Activated naive CD8-positive, alpha-beta T cell treated with anti-CD3 and anti-CD28 coated beads, Interleukin-2, amount 10 ng/mL, durations not matched to agents 7 days and 5 days (primary cell): ENCODE results near the gene CTNNBL1. TPM values are rescaled to one million over a fixed set of nuclear protein-coding genes. Genes with fewer than 3 reads are reported as not detected.
"Not testable (repeated sequence)": the region's sequence is repeated elsewhere in the genome, so short reads cannot be mapped to it uniquely, and the experiment has no call there.

Experiments
- ATAC-seq: fragments of 150-1000 bp; cut with Tn5 transposase; one replicate; pipeline ENCODE4 v1.10.0; 2021; ENCODE audit warnings: low read depth, moderate library complexity
- POLR2A ChIA-PET: fragments of 350-600 bp; sonication (Branson Sonifier 250); formaldehyde crosslinking; loops from one replicate; lab custom pipeline; 2021; ENCODE audit warnings: antibody characterized with exemption; lab: Charles Lee
- DNase-seq: peaks from one replicate; pipeline ENCODE4 v3.0.0; 2021
- H3K27ac Mint-ChIP-seq: one replicate; pipeline ENCODE4 v1.8.0; 2022; ENCODE audit warnings: mild to moderate bottlenecking, mixed read lengths
- H3K27me3 Mint-ChIP-seq: one replicate; pipeline ENCODE4 v1.8.0; 2022; ENCODE audit warnings: mild to moderate bottlenecking, moderate library complexity, mixed read lengths
- H3K36me3 Mint-ChIP-seq: one replicate; pipeline ENCODE4 v1.8.0; 2021; ENCODE audit warnings: mild to moderate bottlenecking, mixed read lengths
- H3K4me1 Mint-ChIP-seq: one replicate; pipeline ENCODE4 v1.8.0; 2021; ENCODE audit warnings: mixed read lengths
- H3K4me3 Mint-ChIP-seq: one replicate; pipeline ENCODE4 v1.8.0; 2022; ENCODE audit warnings: mild to moderate bottlenecking, moderate library complexity, mixed read lengths
- H3K9me3 Mint-ChIP-seq: one replicate; pipeline ENCODE4 v1.8.0; 2021; ENCODE audit warnings: mixed read lengths
- total RNA-seq, 2 experiments: library from RNA; stranded (reverse); gene quantifications; one replicate each; pipeline ENCODE4 v1.2.3, GENCODE V29; 2021

CTNNBL1 gene, protein sequence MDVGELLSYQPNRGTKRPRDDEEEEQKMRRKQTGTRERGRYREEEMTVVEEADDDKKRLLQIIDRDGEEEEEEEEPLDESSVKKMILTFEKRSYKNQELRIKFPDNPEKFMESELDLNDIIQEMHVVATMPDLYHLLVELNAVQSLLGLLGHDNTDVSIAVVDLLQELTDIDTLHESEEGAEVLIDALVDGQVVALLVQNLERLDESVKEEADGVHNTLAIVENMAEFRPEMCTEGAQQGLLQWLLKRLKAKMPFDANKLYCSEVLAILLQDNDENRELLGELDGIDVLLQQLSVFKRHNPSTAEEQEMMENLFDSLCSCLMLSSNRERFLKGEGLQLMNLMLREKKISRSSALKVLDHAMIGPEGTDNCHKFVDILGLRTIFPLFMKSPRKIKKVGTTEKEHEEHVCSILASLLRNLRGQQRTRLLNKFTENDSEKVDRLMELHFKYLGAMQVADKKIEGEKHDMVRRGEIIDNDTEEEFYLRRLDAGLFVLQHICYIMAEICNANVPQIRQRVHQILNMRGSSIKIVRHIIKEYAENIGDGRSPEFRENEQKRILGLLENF
- 10 to 100 TPM; 62.3 to 66.7 TPM for total RNA-seq

DNA sequence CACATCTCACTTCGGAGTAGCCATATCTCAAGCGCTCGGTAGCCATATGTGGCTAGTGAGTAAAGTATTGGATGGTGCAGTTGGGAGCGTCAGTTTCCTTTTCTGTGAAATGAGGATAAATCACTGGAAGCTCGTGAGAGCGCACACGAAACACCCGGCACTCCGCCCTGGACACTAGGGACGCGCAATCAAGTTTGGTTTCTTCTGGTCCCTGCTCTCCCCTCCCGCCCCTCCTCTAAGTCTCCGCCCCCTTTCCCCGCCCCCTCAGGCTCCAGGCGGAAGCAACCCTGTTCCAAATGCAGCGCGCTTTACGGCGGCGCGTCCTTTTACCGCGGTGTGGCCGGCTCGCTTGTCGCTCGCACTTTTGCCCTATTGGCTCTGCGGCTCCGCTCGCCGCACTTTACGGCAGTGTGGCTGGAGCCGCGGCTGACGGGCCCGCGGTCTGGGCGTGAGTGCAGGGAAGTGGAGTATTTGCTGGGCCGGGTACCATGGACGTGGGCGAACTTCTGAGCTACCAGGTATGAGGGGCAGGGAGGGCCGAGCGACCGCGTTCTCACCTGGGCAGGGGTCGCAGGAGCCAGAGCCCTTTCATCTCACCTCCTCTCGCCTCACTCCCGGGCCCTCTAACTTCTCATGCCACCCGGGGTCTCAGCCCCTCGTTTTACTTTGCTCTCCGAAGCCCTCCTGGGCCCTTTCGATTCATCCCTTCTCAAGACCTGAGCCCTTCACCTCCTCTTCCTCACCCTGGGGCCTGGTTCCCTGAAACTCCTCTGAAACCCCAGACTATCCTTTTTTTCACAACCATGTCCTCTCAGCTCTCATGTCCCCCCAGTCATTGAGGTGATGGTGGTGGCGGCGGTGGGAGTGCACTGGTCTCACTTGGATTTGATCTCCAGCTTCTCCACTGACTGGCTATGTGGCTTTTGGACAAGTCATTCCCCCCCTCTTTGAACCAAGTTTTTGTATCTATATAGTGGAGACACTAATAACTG, at the start of gene CTNNBL1:
TSS of gene CTNNBL1 (plus strand) at position 396 of the 992 bp plus-strand sequence. CDS start at position 489, 93 bp downstream.
- DNase-seq (peak; percentile 95), ATAC-seq (peak; percentile 92)
- POLR2A ChIA-PET, result interaction anchor here (0.8 to 1.8 kb wide), 2 partner anchors 51 to 221 kb away, joined by 3 to 8 read pairs; no protein-coding TSS in a partner anchor
- H3K9me3 Mint-ChIP-seq, result no peaks in the 10 kb centered on the region
- peak within 1 kb of the TSS; percentile 97 for H3K27ac Mint-ChIP-seq
- H3K27me3 Mint-ChIP-seq, result peaks cover 21% of the 10 kb centered on the region
- peaks cover 7% of the 10 kb centered on the region for H3K36me3 Mint-ChIP-seq
- peaks cover 18% of the 10 kb centered on the region for H3K4me1 Mint-ChIP-seq
- H3K4me3 Mint-ChIP-seq, result peak within 1 kb of the TSS; percentile 98

DNA sequence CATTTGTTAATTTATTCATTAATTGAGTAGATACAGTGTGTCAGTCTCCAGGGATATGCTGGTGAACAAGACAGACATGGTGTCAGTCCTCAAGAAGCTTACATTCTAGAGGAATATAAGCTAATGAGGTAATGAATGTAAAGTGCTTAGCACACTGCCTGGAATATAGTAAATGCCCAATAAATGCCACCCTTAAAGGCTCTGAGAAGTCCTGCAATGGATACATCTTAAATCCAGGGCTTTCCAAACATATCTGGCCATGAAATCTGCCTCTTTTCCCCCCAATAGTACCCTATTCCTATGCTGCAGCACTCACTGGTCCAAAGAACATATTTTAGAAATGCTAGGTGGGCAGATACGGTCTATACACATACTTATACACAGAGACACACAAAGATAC, 49.2 kb upstream of the CTNNBL1 start:
- DNase-seq, result no peak
- H3K9me3 Mint-ChIP-seq, result no peaks in the 10 kb centered on the region
- ATAC-seq, result no peak
- H3K4me1 Mint-ChIP-seq, result no peaks in the 10 kb centered on the region
- H3K36me3 Mint-ChIP-seq, result no peaks in the 10 kb centered on the region
- H3K4me3 Mint-ChIP-seq, result no peak overlapping the region
- no peak overlapping the region for H3K27ac Mint-ChIP-seq
- POLR2A ChIA-PET, result no interaction called here
- H3K27me3 Mint-ChIP-seq, result peaks cover 42% of the 10 kb centered on the region

DNA sequence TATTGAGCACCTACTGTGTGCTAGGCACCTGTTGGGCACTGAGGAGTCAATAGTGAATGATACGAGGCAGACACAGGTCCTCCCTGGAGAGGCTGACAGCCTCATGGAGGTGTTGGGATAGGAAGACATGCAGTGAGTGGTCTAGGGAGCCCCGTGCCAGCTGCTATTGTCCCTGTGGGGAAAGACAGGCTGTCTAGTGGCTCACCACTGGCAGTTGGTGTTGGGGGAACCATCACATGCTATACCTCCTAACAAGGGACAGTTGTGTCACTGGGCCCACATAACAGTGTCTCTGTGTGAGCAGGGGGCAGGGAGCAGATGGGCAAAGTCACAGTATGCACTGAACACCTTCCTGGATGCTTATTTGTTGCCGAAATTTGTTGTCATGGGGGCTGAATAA, 45.9 kb upstream of the CTNNBL1 start:
- no peaks in the 10 kb centered on the region for H3K36me3 Mint-ChIP-seq
- H3K27me3 Mint-ChIP-seq, result peaks cover 21% of the 10 kb centered on the region
- POLR2A ChIA-PET, result no interaction called here
- DNase-seq (no peak), ATAC-seq (no peak)
- no peaks in the 10 kb centered on the region for H3K4me1 Mint-ChIP-seq
- H3K4me3 Mint-ChIP-seq, result no peak overlapping the region
- no peak overlapping the region for H3K27ac Mint-ChIP-seq
- no peaks in the 10 kb centered on the region for H3K9me3 Mint-ChIP-seq

DNA sequence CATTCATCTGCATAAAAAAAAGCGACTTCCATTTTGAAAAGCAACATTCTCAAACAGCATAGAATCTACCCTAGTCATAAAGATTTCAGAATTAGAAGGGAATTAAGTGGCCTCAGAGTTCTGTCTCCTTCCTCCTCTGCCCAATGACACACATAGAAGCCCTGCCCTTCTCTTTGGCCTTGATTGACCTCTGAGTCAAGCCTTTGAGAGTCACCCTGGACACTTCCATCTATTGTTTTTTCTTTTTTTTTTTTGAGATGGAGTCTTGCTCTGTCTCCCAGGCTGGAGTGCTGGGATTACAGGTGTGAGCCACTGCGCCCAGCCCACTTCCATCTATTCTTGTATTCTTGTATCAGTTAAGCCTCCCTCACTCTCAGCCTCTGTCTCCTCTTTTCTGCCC, 44.8 kb upstream of the CTNNBL1 start:
- no peaks in the 10 kb centered on the region for H3K36me3 Mint-ChIP-seq
- no peak overlapping the region for H3K4me3 Mint-ChIP-seq
- no peak for ATAC-seq
- DNase-seq, result no peak
- H3K4me1 Mint-ChIP-seq, result no peaks in the 10 kb centered on the region
- peaks cover 22% of the 10 kb centered on the region for H3K27me3 Mint-ChIP-seq
- H3K27ac Mint-ChIP-seq, result no peak overlapping the region
- POLR2A ChIA-PET, result no interaction called here
- no peaks in the 10 kb centered on the region for H3K9me3 Mint-ChIP-seq

DNA sequence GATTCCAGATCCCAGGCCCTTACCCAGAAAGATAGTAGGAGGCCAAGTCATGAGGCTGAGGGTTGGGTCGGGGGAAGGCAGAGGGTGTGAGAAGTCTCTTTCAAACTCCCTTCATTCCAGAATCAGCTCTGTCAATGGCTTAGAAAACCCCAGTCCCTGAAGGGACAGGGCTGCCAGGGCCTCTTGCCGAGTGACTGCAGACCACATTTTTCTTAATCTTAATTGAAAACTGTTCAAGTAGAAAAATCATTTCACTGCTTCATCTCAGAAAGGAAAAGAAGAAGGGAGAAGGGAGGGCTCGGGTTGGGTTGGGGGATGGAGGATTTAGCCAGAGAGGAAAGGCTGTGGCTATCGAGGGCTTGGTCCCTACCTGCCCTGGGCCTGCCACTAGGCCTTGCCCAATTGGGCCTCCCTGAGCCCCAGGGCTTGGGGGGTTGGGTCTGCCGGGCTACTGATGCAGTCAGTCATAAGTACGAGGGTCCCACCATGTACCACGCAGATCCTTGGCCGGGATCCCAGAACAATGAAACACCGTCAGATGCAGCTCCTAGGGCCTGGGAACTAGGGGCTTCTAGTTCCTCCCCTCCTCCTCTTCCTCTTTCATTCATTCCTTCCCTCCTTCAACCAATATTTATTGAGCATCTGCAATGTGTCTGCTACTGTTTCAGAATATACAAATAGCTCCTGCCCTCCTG, 44.0 kb upstream of the CTNNBL1 start:
- H3K36me3 Mint-ChIP-seq, result no peaks in the 10 kb centered on the region
- POLR2A ChIA-PET, result no interaction called here
- H3K27ac Mint-ChIP-seq, result no peak overlapping the region
- H3K27me3 Mint-ChIP-seq, result peaks cover 19% of the 10 kb centered on the region
- no peaks in the 10 kb centered on the region for H3K4me1 Mint-ChIP-seq
- no peak overlapping the region for H3K4me3 Mint-ChIP-seq
- ATAC-seq (no peak), DNase-seq (no peak)
- no peaks in the 10 kb centered on the region for H3K9me3 Mint-ChIP-seq

DNA sequence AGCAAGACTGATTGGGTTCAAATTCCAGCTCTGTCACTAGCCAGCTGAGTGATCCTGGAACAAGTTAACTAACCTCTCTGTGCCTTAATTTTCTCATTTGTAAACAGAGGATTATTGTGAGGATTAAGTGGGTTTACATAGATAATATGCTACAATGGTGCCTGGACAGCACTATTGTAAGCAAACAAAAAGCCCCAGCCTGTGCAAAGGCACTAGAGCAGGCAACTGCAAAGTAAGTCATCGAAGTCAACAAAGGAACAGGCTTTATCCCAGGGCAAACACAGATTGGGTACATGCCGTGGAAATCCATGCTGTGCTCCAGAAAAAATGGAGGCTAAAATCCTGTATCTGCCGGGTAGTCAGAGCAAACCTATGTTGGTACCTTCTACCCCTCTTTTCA, 43.2 kb upstream of the CTNNBL1 start:
- H3K4me1 Mint-ChIP-seq, result no peaks in the 10 kb centered on the region

DNA sequence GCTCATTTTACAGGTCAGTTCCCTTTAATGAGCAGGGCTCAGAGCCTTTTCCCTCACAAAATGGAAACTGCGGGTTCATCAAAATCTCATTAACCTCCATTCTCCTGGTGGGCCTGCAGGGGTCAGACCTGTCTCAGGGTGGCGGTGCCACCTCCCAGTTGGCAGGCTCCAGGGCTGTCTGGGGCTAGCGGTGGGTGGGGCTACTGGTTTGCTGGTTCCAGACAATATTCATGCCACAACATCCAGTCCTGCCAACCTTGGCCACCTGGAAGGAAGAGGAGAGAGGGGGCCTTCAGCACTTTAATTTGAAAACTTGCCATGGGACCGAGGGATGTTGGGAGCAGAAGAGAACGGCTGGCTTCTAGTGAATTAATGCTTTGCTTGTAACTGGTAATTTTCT, 41.9 kb upstream of the CTNNBL1 start:
- H3K4me1 Mint-ChIP-seq, result no peaks in the 10 kb centered on the region
- POLR2A ChIA-PET, result no interaction called here

More for the DNA sequence above, 43.2 kb upstream of the CTNNBL1 start:
- POLR2A ChIA-PET, result no interaction called here
- H3K4me3 Mint-ChIP-seq, result no peak overlapping the region
- peaks cover 24% of the 10 kb centered on the region for H3K27me3 Mint-ChIP-seq
- ATAC-seq (no peak), DNase-seq (no peak)
- no peaks in the 10 kb centered on the region for H3K9me3 Mint-ChIP-seq
- H3K36me3 Mint-ChIP-seq, result no peaks in the 10 kb centered on the region
- H3K27ac Mint-ChIP-seq, result no peak overlapping the region

DNA sequence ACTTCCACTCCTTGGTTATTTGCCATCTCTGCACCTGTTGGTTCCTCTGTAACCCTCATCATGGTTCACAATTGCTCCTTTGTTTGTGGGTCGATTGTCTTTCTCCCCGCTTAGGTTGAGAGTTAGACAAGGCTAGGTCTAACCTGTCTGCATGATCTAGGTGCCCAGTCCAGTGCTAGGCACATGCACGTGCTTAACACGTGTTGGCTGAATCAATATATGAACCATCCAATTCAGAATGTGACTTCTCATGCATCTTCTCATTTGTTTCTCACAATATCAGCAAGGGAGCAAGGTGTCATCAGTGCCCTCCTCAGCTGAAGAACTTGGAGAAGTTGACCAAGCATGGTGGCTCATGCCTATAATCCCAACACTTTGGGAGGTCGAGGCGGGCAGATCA, 36.9 kb upstream of the CTNNBL1 start:
- no peak overlapping the region for H3K27ac Mint-ChIP-seq
- H3K4me3 Mint-ChIP-seq, result no peak overlapping the region
- no peak for DNase-seq

More for the DNA sequence above, 41.9 kb upstream of the CTNNBL1 start:
- peaks cover 27% of the 10 kb centered on the region for H3K27me3 Mint-ChIP-seq
- H3K9me3 Mint-ChIP-seq, result no peaks in the 10 kb centered on the region
- no peak overlapping the region for H3K4me3 Mint-ChIP-seq
- H3K36me3 Mint-ChIP-seq, result no peaks in the 10 kb centered on the region
- ATAC-seq (peak; percentile 52), DNase-seq (no peak)
- H3K27ac Mint-ChIP-seq, result no peak overlapping the region

DNA sequence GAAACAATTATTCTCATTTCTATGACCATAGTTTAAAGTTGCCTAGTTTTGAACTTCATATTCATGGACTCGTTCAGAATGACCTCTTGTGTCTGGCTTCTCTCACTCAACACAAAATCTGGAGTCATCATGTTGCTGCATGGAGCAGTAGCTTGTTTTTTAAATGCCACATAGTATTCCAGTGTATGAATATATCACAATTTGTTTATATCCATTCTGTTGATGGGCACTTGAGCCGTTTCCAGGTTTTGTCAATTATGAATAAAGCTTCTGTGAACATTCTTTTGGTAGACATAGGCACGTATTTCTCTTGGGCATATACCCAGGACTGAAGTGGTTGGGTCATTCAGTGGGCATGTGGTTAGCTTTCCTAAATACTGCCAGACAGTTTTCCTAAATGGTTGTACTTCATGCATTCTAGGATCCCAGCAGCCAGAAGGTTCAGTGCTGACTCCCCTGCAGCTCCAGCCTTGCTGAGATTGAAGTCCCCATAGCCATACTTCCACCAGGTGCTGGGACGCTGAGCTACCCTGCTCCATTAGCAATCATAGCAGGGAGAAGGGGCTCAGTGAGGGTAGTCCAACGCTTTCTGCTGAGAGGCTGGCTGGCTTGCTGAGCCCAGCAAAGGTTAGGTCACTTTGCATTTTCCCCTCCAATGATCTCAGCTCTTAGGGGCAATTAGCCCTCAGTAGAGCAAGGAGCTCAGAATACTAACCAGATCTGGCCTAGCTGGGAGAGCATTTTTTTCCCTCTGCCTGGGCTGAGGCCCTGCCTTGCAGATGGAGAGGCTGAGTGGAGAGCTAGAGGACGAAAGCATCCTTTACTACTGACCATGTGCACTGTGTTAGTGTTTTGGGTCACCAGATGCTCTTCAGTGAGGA, 35.7 kb upstream of the CTNNBL1 start:
- POLR2A ChIA-PET, result interaction anchor here (0.5 kb wide), 1 partner anchor 389 kb away, joined by 4 read pairs; no protein-coding TSS in a partner anchor
- no peak for DNase-seq
- no peaks in the 10 kb centered on the region for H3K4me1 Mint-ChIP-seq
- no peak overlapping the region for H3K27ac Mint-ChIP-seq
- H3K9me3 Mint-ChIP-seq, result no peaks in the 10 kb centered on the region
- no peaks in the 10 kb centered on the region for H3K36me3 Mint-ChIP-seq
- H3K4me3 Mint-ChIP-seq, result no peak overlapping the region
- peaks cover 13% of the 10 kb centered on the region for H3K27me3 Mint-ChIP-seq
- ATAC-seq, result no peak

More for the DNA sequence above, 36.9 kb upstream of the CTNNBL1 start:
- Mint-ChIP-seq H3K4me1 (no peaks in the 10 kb centered on the region), H3K27me3 (peaks cover 16% of the 10 kb centered on the region), H3K9me3 (no peaks in the 10 kb centered on the region), H3K36me3 (no peaks in the 10 kb centered on the region)
- ATAC-seq, result no peak
- POLR2A ChIA-PET, result no interaction called here

DNA sequence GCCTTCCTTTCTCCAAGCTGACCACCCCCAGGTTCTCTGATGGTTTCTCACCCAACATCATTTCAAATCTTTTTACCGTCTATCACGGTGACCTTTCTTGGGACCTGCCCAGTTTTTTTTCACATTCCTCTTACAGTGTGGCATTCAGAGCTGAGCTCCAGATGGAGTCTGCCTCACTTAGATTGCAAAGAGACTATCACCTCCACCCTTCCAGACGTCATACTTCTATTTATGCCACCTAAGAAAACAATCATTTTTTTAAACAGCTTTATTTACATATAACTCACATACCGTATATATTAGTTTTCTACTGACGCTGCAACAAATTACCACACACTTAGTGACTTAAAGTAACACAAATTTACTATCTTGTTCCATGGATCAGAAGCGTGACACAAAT, 32.3 kb upstream of the CTNNBL1 start:
- POLR2A ChIA-PET, result no interaction called here
- Mint-ChIP-seq H3K9me3 (peaks cover 4% of the 10 kb centered on the region), H3K36me3 (peaks cover 2% of the 10 kb centered on the region), H3K4me1 (no peaks in the 10 kb centered on the region), H3K27ac (no peak overlapping the region), H3K27me3 (peaks cover 3% of the 10 kb centered on the region), H3K4me3 (no peak overlapping the region)
- DNase-seq (no peak), ATAC-seq (no peak)

DNA sequence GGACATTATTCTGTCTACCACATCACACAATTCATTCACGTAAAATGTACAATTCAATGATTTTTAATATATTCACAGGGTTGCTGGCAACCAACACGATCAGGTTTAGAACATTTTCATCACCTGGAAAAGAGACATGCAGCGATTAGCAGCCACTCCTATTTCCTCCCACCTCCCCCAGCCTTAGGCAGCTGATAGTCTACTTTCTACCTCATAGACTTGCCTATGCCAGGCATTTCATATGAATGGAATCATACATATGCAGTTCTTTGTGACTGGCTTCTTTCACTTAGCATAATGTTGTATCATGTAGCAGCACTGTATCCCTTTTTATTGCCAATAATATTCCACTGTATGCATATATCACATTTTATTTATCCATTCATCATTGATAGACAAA, 31.5 kb upstream of the CTNNBL1 start:
- H3K4me1 Mint-ChIP-seq, result no peaks in the 10 kb centered on the region
- peaks cover 3% of the 10 kb centered on the region for H3K27me3 Mint-ChIP-seq
- H3K4me3 Mint-ChIP-seq, result no peak overlapping the region
- peaks cover 2% of the 10 kb centered on the region for H3K36me3 Mint-ChIP-seq
- ATAC-seq (no peak), DNase-seq (no peak)
- no peak overlapping the region for H3K27ac Mint-ChIP-seq
- H3K9me3 Mint-ChIP-seq, result peaks cover 6% of the 10 kb centered on the region
- POLR2A ChIA-PET, result no interaction called here

DNA sequence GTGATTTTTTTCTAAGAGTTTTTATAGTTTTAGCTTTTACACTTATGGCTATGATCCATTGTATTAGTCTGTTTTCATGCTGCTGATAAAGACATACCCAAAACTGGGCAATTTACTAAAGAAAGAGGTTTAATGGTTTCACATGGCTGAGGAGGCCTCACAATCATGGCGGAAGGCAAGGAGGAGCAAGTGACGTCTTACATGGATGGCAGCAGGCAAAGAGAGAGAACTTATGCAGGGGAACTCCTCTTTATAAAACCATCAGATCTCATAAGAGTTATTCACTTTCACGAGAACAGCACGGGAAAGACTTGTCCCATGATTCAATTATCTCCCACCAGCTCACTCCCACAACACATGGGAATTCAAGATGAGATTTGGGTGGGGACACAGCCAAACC, 29.2 kb upstream of the CTNNBL1 start:
- H3K36me3 Mint-ChIP-seq, DNase-seq, POLR2A ChIA-PET, H3K4me3 Mint-ChIP-seq, ATAC-seq, H3K27ac Mint-ChIP-seq, H3K9me3 Mint-ChIP-seq, H3K4me1 Mint-ChIP-seq: not testable (repeated sequence)
- peaks cover 12% of the 10 kb centered on the region for H3K27me3 Mint-ChIP-seq
